HG02973 (cell line): ENCODE data around the gene GPC5.
"Not testable (repeated sequence)": the region's sequence is repeated elsewhere in the genome, so short reads cannot be mapped to it uniquely, and the experiment has no call there.

Experiments
- ATAC-seq: cut with Tn5 transposase; IDR thresholded peaks from one replicate; pipeline ENCODE4 v1.9.1; 2021; ENCODE audit warnings: moderate library complexity; ENCODE audit not compliant: unreplicated experiment

Gene GPC5

DNA sequence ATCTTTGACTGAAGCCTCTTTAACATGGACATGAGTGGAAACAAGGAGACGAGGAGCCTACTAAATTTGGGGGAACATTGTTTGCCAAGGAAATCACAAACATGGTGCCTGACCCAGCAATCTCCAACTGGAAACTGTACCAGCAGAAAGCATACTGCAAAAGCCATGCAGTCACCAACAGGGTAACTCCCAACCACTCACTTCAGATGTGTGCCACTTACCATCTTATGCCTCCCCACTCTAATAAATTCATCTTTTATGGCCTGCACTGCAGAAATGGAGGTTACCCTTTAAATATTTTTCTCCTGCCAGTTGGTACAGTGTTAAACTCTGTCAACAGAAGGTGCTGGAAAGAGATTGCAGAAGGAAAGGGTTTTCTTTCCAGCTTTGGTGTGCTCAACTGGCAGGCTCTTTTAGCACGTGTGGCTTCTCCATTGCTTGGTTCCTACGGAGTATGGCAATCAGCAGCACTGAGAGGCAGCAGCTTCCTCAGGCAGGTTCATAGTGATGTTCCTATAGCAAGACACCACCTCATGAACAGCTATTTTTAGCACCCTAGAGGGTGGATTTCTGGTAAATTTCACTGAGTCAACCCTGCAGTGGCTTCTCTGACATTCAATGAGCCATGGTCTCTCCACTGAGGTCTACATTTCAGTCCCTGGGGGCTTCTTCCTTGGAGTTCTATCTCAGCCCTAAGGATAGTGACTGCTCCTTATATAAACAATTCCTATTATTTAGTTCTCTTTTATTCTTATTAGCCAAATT, 29.6 kb upstream of the GPC5 start:
- no peak for ATAC-seq

DNA sequence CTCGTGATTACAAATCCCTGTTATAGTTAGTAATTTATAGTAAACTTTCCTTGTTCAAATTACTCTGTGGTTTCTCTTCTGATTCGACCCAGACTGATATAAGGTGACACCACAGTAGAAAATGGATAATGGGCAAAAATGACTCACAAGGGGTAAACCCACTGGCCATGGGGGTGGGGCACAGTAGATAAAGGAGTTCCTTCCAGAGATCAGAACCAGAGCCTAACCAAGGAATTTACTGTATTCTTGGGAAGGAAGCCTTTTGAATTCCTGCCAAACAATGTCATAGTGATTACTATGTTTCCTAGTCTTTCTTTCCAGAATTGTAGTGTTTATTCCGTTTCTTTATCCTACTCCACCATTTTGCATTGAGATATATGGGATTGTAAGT, 29.0 kb upstream of the GPC5 start:
- no peak for ATAC-seq

DNA sequence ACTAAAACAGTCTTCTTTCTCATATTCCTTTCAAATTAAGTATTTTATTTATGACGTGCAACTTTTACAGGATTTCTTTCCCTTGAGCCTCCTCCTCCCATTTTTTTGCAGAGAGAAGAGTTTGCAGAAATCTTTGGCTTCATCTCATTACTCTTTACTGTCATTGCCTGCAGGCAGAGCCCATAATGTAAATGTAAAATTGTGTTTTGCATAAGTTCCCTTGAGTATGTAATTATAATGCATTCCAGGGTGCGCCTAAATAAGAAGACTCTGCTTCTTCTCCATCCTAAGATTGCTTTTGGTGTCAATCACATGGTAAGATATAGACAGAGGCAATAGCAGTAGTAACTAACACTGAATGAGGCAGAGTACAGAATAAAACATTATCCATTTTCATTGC, 27.9 kb upstream of the GPC5 start:
- ATAC-seq: no peak

DNA sequence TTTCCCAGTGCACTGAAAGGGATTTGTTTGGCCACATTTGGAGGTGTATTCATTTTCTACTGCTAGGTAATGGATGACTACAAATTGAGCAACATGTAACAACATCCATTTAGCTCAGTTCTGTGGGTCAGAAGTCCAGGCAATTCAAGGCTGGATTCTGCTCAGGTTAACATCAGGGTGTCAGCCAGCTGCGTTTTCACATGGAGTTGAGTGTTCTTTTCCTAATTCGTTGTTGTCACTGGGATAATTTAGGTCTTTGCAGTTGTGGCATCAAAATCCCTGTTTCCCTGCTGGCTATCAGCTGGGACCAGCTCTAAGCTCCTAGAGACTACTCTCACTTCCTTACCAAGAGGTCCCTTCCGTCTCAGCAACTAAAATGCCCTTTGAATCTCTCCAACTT, 25.5 kb upstream of the GPC5 start:
- no peak for ATAC-seq

DNA sequence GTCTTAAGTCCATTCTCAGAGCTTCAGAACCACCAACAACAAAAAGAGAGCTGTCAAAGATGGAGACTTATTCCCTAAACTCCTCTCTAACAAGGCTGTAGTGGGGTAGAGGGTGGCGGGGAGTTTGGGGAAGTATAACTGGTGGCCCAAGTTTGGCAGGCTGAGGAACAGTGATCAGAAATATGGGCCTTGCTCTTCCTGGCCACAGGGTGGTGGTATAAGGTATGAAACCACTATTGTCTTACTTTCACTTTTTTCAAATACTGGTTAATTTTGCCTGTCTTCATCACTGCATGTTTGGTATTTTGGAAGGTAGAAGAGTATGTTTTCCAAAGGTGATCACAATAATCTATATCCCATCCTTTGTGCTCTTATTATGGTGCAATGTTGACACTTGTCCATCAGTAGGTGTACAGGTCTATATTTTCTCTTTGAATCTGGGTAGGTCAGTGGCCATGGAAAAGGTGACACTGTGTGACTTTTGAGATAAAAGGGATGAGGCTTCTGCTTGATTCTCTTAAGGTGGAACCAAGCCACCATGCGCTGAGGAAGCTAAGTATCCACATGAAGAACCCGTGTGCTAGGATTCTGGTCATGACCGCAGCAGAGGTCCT, 23.2 kb upstream of the GPC5 start:
- ATAC-seq: peak; percentile 98

DNA sequence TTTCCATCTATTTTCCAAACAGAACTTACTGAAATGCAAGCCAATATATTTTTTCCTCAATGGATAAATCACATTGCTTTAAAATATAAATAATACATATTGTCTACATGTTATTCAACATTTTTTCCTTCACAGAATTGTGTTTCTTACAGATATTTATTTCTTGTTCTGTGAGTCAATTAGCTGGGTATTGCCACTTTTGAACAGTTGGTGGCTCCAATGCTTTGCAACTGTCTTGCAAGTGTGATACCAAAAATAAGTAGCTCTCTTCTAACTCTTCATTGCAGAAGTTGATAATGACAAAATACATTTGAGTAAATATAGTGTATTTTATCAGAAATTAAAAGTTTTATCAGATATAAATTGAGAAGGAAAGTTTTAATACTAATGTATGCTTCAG, 17.1 kb upstream of the GPC5 start:
- peak; percentile 45 for ATAC-seq

DNA sequence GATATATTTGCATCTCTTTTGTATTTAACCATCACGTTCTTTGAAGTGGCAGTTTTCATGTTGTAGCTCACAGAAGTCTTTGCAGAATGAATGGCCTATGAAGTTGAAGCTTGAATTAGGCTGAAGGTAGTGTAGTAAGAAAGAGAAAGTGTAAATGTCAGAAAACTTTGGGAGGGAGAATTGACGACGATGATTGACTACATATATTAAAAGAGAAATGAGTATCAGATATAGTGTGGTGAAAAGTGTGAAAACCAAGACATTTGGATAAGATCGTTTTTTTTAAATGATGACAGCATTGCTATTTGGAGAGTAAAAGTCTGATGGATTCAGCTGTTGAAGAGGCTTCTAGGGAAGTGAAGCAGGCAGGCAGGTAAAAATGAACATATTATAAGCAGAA, 14.6 kb upstream of the GPC5 start:
- ATAC-seq: no peak

DNA sequence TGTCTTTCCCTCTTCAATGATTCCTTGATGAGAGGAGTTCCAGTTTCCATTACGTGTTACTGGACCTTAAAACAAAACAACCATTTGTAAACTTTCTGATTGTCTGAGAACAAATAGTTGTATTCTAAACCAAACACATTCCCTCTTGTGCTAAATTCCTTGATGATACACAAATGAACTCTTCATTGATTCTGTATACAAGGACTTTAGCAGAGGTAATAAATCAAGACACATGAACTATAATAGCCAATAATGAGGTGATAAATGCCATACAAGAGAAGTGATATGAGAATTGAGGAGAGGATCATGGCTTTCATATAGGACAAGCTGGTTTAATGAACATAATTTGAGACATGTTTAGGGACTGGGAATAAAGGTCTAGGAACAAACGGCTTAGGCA, 13.5 kb upstream of the GPC5 start:
- no peak for ATAC-seq

DNA sequence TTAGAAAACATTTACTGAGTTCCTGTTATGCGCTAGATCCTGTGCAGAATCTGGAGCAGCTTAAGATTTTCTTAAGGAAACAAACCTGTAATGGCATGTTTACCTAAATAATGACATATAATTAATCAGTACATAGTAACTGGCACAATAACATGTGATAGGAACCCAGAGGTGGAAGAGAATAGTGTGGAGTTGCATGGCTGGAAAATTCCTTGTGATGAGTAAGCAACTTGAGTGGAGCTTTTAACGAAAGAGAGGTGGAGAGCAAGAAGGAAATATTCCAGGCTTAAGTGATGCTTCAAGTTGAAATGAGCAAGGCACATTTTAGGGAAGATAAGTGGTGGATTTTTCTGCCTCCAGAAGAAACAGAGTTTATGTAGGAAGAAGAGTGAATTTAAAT, 9.2 kb upstream of the GPC5 start:
- ATAC-seq: no peak

DNA sequence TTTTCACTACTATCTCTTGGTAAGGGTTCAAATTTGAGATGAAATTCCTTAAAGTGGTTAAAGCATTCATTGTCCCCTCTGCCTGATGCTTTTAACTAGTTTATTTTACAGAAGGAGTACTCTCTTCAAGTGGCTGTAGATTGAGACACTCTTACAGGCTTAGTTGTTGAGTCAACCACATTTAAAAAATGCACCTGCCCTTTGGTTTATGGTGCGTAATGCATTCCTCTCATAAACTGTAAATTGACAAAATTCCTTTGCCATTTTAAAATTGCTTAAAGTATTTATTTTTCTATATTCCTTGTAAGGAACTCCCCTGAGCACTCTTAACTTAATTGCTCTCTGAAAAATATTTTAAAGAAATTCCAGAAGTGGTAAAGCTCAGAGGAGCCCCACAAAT, 826 bp upstream of the GPC5 start:
- no peak for ATAC-seq

DNA sequence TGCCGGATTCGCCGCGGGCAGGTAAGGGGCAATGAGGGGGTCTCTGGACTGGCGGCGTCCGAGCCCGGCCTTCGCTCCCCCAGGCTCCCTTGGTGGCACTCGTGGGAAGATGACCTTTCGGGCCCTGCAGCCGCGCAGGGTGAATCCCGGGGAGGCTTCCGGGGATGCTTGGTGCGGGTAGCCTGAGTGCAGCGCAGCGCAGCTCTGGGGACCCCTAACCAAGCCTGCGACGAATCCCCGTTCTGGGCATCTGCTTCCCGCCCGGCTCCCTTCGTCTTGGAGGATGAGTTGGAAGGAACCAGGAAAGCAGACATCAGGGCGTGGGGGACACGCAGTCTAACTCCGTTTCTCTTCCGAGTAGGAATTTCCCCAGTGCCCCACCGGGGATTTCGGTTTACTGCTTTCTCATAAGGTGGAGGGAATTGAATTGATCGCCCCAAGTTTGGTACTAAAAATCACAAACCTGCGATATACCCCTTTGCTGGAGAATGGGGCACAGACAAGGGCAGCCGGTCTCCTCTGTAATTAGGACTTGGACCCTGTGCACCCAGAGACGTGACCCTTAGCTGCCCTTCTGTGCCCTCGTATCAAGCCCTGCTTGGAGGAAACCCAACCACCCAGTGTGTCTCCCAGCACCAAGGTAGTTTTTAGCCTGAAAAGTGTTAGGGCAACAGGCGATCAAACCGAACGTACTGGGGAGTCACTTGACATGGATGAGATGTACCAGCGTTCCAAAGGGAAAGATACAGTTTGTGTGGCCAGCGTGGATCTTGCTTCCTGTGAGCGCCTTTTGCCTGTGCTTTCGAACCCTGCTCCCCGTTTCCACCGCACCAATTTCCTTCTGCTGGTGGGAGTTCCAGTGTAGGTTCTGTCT, 1.0 kb downstream of the GPC5 start:
- peak; percentile 4 for ATAC-seq

DNA sequence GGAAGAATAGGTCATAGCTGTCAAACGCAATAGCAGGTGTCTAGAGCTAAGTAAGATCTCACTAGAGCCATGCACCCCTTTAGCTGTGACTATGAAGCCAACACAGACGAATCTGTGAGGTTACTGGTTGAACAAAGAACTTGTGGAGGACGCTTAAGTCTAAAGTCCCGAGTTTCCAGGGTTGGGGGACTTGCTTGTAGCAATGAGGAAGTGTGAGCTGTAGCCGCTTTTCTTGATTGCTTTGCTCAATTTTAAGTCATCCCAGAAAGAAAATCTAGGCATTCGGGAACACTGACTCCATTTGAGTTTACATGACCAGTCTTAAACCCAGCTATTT, 1.6 kb downstream of the GPC5 start:
- ATAC-seq: no peak

DNA sequence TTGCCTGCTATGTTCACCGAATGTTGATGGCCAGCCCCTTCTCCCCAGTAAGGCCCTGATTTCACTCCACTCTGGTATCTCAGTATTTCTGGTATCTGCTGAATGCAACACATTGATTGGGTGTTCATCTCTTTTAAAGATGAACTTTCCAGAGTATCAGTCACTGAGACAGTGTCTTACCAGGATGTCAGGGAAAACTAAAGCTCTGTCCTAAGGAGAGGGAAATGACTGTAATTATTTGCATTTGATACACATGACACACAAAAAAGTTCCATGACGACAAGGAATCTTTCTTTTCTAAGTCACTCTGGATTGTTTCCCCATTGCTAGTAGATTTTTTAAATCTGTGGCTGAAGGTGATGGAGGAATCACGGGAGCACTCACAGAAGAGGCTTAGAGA, 2.2 kb downstream of the GPC5 start:
- no peak for ATAC-seq

DNA sequence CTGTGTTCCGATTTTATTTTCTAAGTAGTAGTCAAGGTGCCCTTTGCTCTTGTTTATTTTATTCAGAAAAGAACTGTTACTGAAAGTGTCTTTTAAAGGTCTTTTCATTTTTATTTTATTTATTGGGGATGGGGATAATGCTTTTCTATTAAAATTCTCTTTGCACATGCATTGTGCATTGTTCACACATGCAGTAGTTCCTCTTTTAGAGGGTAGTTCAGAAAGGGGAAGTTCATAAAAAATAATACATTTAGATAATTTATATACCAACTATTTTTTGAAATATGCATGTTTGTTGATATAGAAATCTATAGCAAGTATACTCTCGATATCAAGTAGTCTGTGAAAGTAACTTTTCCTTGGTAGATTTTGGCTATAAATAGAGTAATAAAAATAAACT, 3.5 kb downstream of the GPC5 start:
- ATAC-seq: no peak

DNA sequence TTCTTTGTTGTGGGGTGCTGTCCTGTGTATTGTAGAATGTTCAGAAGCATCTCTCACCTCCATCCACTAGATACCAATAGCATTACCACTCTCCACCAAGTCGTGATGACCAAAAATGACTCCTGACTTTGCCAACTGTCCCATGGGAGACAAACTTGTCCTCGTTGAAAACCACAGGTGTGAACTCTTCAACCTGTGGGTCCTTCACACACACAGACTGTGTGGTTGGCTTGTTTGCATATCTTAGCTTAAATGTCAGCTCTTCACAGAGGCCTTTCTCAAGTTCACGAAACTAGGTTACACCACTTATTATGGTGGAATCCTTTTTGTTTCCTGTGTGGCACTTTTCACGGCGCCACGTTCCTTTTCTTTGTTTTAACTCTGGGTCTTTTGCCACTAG, 6.8 kb downstream of the GPC5 start:
- ATAC-seq: peak; percentile 58

DNA sequence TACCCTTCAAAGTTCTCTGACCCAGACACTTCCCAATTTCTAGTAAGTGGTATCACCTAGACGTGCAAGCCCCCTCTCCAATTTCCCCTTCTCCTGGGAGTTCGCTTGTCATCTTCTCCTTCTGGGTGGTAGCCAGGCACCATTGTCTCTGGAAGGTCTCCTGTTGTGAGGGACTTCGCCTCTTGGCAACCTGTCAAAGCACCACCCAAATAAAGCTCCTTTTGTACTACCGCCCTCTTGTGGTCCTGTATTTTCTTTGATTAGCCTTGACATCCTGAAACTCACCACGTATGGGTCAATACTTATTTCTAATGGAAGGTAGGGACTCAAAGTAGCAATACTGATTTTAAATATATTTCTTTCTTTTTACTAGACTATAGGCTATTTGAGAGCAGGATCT, 8.2 kb downstream of the GPC5 start:
- peak; percentile 78 for ATAC-seq

DNA sequence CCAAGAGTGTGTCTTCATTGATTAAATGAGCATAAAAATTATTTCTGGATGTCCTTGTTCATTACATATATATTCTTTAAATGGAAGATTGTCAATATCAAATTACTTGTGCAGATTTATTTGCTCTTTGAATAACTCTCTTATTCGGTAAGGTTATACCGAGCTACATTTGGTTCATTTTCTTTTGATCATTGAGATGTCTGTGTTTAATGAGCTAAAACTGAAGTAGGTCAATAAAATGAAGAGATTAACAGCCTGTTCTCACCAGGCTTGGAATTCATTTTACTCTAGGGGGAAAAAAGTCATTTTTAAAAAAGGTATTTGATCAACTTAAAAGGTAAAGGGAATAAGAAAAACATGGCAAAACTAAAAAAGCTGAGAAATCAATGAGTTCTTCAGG, 10.6 kb downstream of the GPC5 start:
- ATAC-seq: no peak

DNA sequence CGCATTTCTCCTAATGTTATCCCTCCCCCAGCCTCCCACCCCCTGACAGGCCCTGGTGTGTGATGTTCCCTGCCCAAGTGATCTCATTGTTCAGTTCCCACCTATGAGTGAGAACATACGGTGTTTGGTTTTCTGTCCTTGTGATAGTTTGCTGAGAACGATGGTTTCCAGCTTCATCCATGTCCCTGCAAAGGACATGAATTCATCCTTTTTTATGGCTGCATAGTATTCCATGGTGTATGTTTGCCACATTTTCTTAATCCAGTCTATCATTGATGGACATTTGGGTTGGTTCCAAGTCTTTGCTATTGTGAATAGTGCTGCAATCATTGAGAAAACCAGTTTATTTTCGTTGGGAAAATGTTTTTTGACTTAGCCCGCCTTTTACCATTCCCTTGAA, 18.2 kb downstream of the GPC5 start:
- not testable (repeated sequence) for ATAC-seq

DNA sequence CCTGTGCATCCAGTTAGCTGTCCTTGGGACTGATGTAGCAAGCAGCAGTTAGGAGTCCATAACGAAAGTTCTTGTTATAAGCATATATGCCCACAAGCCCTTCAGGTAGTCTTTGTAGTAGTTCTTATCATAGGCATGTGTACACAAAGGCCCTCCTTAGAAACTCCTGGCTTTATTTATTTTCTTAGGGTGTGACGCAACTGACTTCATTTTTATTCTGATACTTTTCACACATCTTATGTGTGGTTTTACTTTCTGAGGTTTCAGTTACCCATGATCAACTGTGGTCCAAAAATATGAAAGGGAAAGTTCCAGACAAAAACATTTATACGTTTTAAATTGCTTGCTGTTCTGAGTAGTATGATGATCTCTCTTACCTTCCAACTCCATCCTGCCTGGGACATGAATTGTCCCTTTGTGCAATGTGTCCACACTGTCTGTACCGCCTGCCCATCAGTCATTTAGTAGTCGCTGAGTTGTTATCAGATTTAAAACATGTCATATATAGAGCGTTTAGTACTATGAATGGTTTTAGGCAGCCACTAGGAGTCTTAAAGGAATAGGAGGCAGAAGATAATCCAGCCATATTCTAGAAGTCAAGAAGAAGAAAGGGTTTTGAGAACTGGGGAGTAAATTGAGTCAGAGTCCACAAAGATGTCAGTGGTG, 19.4 kb downstream of the GPC5 start:
- peak; percentile 55 for ATAC-seq

DNA sequence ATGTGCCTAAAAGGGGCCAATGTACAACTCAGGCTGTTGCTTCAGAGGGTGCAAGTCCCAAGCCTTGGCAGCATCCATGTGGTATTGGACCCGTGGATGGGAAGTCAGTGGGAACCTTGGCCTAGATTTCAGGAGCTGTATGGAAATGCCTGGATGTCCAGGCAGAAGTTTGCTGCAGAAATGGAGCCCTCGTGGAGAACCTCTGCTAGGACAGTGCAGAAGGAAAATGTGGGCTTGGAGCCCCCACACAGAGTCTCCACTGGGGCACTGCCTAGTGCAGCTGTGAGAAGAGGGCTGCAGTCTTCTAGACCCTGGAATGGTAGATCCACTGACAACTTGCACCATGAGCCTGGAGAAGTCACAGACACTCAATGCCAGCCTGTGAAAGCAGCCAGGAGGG, 28.5 kb downstream of the GPC5 start:
- no peak for ATAC-seq

DNA sequence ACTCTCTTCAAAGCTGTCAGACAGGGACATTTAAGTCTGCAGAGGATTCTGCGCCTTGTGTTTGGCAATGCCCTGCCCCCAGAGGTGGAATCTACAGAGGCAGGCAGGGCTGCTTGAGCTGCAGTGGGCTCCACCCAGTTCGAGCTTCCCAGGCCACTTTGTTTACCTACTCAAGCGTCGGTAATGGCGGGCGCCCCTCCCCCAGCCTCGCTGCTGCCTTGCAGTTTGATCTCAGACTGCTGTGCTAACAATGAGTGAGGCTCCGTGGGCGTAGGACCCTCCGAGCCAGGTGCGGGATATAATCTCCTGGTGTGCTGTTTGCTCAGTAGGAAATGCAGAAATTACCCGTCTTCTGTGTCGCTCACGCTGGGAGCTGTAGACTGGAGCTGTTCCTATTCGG, 40.3 kb downstream of the GPC5 start:
- not testable (repeated sequence) for ATAC-seq

DNA sequence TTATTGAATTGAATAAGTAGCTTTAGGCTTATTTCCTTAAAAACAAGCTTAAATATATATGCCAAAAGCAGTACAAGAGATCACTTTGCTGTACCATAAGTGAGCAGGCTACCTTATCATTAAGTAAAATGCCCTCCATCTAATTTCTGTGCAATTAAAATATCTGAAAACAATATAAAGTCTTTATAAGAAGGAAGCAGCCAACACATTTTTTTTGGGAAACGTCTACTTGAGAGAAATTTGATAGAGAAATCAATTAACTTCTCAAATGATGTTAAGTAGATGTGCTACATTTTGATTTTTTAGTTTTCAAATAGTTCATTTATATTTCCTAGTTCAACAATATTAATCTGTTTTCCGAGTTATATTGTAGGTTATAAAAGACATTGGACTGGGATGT, 52.5 kb downstream of the GPC5 start:
- ATAC-seq: no peak
